Measurements from ENCODE around the gene CDC45. TPM values are rescaled to one million over a fixed set of nuclear protein-coding genes. Genes with fewer than 3 reads are reported as not detected.
"Not testable (repeated sequence)": the region's sequence is repeated elsewhere in the genome, so short reads cannot be mapped to it uniquely, and the experiment has no call there.

CDC45 gene
- total and polyA plus RNA-seq, 2 donors from 2014 or later = 0.32 to 1.1 TPM

DNA sequence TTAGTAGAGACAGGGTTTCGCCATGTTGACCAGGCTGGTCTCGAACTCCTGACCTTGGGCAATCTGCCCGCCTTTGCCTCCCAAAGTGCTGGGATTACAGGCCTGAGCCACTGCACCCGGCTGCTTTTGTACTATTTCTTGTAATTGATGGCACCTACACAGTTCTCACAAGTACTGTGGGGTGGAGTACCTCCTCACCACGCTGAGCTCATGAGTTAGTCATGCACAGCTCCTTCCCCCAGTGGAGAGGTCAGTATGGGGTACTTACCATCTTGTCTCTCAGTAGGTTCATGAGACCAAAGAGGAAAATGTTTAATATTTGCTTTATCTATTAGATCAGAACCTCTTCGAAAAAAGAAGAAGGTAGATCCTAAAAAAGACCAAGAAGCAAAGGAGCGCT lies 45.3 kb upstream of the CDC45 start:
- TF ChIP-seq, protein P1, sequence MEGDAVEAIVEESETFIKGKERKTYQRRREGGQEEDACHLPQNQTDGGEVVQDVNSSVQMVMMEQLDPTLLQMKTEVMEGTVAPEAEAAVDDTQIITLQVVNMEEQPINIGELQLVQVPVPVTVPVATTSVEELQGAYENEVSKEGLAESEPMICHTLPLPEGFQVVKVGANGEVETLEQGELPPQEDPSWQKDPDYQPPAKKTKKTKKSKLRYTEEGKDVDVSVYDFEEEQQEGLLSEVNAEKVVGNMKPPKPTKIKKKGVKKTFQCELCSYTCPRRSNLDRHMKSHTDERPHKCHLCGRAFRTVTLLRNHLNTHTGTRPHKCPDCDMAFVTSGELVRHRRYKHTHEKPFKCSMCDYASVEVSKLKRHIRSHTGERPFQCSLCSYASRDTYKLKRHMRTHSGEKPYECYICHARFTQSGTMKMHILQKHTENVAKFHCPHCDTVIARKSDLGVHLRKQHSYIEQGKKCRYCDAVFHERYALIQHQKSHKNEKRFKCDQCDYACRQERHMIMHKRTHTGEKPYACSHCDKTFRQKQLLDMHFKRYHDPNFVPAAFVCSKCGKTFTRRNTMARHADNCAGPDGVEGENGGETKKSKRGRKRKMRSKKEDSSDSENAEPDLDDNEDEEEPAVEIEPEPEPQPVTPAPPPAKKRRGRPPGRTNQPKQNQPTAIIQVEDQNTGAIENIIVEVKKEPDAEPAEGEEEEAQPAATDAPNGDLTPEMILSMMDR (IDR thresholded peaks at IDR 0.05; ENCODE audit: borderline replicate concordance, extremely low read depth, insufficient read depth) = no peak
- peaks cover 9 to 12% (median 11%) of the 10 kb centered on the region in 3 donors for H3K36me3 ChIP-seq (ENCODE audit: control insufficient read depth in 2 of 3, insufficient read depth in 3 of 3, low read length in 3 of 3)
- H3K27ac ChIP-seq (ENCODE audit: low read depth in 2 of 2, low read length in 2 of 2) = no peak overlapping the region
- FAIRE-seq (no peak), DNase-seq (no peak)
- H3K9ac ChIP-seq (ENCODE audit: low read length in 3 of 3) = no peak overlapping the region
- intact Hi-C loops (cut with DNase I) = no loop called here
- H3K4me3 ChIP-seq (ENCODE audit: low read length in 3 of 3) = no peak overlapping the region
- peaks cover 0 to 13% (median 6%) of the 10 kb centered on the region in 3 donors for H3K4me1 ChIP-seq (ENCODE audit: control insufficient read depth in 2 of 3, insufficient read depth in 2 of 3, low read depth in 1 of 3, low read length in 3 of 3)
- no peaks in the 10 kb centered on the region for H3K27me3 ChIP-seq (ENCODE audit: control insufficient read depth, insufficient read depth, low read length)
- no peaks in the 10 kb centered on the region for H3K9me3 ChIP-seq (ENCODE audit: control insufficient read depth in 2 of 3, insufficient read depth in 1 of 3, low read length in 3 of 3)

DNA sequence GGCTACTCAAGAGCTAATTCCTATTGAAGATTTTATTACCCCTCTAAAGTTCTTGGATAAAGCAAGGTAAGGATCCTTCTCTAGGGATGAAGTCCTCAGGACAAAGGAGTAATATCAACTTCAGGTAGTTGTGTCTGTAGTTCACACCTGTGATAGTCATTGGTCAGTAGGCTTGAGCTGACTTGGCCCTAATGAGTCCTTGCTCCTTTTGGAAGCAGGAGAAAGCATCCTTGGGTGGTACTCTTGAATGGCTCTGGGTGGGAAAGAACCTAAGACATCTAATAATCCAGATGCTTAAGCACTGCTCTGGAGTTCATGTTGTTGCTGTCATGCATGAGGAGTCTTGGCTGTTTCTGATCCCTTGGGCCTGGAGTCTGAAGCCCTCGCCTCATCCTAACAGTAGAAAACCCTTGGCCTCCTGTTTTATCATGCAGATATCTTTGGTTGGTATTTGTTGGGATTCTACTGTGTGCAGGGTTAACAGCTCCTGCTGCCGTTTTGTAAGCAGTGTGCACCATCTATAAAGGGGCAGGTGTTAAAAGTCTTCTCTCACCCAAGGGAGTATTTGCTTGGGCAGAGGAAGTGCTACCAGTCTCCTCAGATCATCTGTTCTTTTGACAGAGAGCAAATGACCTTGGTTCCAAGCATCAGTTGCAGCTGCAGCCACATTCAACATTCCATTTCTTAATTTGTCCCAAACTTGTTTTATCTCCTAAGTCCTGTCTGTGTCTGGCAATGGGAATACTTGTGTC lies 44.7 kb upstream of the CDC45 start:
- intact Hi-C loops (cut with DNase I) = no loop called here
- TF ChIP-seq, protein P1 (IDR thresholded peaks at IDR 0.05; ENCODE audit: borderline replicate concordance, extremely low read depth, insufficient read depth) = no peak
- H3K27ac ChIP-seq (ENCODE audit: low read depth in 2 of 2, low read length in 2 of 2) = no peak overlapping the region
- peaks cover 0 to 9% (median under 1%) of the 10 kb centered on the region in 3 donors for H3K4me1 ChIP-seq (ENCODE audit: control insufficient read depth in 2 of 3, insufficient read depth in 2 of 3, low read depth in 1 of 3, low read length in 3 of 3)
- FAIRE-seq (no peak), DNase-seq (no peak)
- no peak overlapping the region for H3K4me3 ChIP-seq (ENCODE audit: low read length in 3 of 3)
- no peaks in the 10 kb centered on the region for H3K9me3 ChIP-seq (ENCODE audit: control insufficient read depth in 2 of 3, insufficient read depth in 1 of 3, low read length in 3 of 3)
- H3K36me3 ChIP-seq (ENCODE audit: control insufficient read depth in 2 of 3, insufficient read depth in 3 of 3, low read length in 3 of 3) = peaks cover 9 to 12% (median 11%) of the 10 kb centered on the region in 3 donors
- H3K27me3 ChIP-seq (ENCODE audit: control insufficient read depth, insufficient read depth, low read length) = no peaks in the 10 kb centered on the region
- no peak overlapping the region for H3K9ac ChIP-seq (ENCODE audit: low read length in 3 of 3)

DNA sequence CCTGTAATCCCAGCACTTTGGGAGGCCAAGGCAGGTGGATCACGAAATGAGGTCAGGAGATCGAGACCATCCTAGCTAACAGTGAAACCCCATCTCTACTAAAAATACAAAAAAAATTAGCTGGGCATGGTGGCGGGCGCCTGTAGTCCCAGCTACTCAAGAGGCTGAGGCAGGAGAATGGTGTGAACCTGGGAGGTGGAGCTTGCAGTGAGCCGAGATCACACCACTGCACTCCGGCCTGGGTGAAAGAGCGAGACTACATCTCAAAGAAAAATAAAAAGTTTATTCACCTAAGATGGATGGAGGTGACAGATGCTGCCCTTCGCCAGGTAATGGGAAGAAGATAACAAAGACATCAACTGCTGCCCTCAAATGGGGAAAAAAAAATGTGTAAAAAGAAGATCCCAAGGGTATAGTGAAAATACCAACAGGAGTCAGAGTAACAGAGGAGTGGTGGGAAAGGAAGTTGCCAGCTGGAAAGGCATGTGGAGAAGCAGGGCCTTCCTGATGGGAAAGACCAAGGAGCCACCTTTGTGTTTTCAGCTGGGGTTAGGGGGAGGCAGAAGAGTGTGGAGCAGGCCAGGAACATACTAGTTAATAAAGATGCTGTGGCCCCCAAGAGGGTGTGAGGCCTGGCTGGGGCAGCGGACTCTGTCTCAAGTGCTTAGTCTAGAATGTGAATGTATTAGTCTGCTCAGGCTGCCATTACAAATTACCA lies 43.1 kb upstream of the CDC45 start:
- intact Hi-C loops (cut with DNase I); H3K9me3 ChIP-seq (ENCODE audit: control insufficient read depth in 2 of 3, insufficient read depth in 1 of 3, low read length in 3 of 3); DNase-seq; H3K9ac ChIP-seq (ENCODE audit: low read length in 3 of 3); H3K4me1 ChIP-seq (ENCODE audit: control insufficient read depth in 2 of 3, insufficient read depth in 2 of 3, low read depth in 1 of 3, low read length in 3 of 3); H3K27me3 ChIP-seq (ENCODE audit: control insufficient read depth, insufficient read depth, low read length); H3K4me3 ChIP-seq (ENCODE audit: low read length in 3 of 3); H3K27ac ChIP-seq (ENCODE audit: low read depth in 2 of 2, low read length in 2 of 2); FAIRE-seq: not testable (repeated sequence)
- H3K36me3 ChIP-seq (ENCODE audit: control insufficient read depth in 2 of 3, insufficient read depth in 3 of 3, low read length in 3 of 3) = peaks cover 9 to 12% (median 11%) of the 10 kb centered on the region in 3 donors

DNA sequence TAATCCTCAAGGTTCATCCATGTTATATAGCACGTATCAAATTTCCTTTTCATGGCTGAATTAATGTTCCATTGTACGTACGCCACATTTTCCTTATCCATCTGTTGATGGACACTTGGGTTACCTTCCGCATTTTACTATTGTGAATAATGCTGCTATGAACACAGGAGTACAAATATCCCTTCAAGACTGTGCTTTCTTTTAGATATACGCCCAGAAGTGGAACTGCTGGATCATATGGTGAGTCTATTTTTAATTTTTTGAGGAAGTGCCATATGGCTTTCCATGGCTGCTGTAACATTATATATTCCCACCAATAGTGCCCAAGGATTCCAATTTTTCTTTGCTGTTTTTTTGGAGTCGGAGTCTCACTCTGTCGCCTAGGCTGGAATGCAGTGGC lies 41.4 kb upstream of the CDC45 start:
- H3K4me3 ChIP-seq (ENCODE audit: low read length in 3 of 3) = no peak overlapping the region
- no peak overlapping the region for H3K27ac ChIP-seq (ENCODE audit: low read depth in 2 of 2, low read length in 2 of 2)
- DNase-seq (no peak), FAIRE-seq (no peak)
- H3K9me3 ChIP-seq (ENCODE audit: control insufficient read depth in 2 of 3, insufficient read depth in 1 of 3, low read length in 3 of 3) = no peaks in the 10 kb centered on the region
- H3K4me1 ChIP-seq (ENCODE audit: control insufficient read depth in 2 of 3, insufficient read depth in 2 of 3, low read depth in 1 of 3, low read length in 3 of 3) = no peaks in the 10 kb centered on the region
- intact Hi-C loops (cut with DNase I) = no loop called here
- H3K9ac ChIP-seq (ENCODE audit: low read length in 3 of 3) = no peak overlapping the region
- TF ChIP-seq, protein P1 (IDR thresholded peaks at IDR 0.05; ENCODE audit: borderline replicate concordance, extremely low read depth, insufficient read depth) = no peak
- no peaks in the 10 kb centered on the region for H3K27me3 ChIP-seq (ENCODE audit: control insufficient read depth, insufficient read depth, low read length)
- H3K36me3 ChIP-seq (ENCODE audit: control insufficient read depth in 2 of 3, insufficient read depth in 3 of 3, low read length in 3 of 3) = peaks cover 9 to 12% (median 11%) of the 10 kb centered on the region in 3 donors

All from kidney (tissue), 14 donors.